ENCODE measurements around the gene SLC37A4. TPM values are rescaled to one million over a fixed set of nuclear protein-coding genes. Genes with fewer than 3 reads are reported as not detected.

The SLC37A4 gene
- total and polyA plus RNA-seq, 2 of the 13 experiments (the other 11 are each of a cell fraction or from before 2014, with no cell fraction given), result 43.0 to 56.1 TPM

GRCh38 chr11:119067371-119068222 lies 36.9 kb upstream of the SLC37A4 start, which contains the start of gene VPS11 (continued):
- no peak for TF ChIP-seq SRSF4 (IDR thresholded peaks at IDR 0.05; ENCODE audit: low read depth, low read length, poor library complexity, severe bottlenecking)
- no peak; the same call in 1 of the 2 replicates for TF ChIP-seq ZNF235 (CRISPR knock-in tag; IDR thresholded peaks at IDR 0.05; ENCODE audit: borderline replicate concordance)
- TF ChIP-seq ZMYM3 (CRISPR knock-in tag; IDR thresholded peaks at IDR 0.05), result no peak; the same call in 1 of the 2 replicates
- TF ChIP-seq, protein P1, sequence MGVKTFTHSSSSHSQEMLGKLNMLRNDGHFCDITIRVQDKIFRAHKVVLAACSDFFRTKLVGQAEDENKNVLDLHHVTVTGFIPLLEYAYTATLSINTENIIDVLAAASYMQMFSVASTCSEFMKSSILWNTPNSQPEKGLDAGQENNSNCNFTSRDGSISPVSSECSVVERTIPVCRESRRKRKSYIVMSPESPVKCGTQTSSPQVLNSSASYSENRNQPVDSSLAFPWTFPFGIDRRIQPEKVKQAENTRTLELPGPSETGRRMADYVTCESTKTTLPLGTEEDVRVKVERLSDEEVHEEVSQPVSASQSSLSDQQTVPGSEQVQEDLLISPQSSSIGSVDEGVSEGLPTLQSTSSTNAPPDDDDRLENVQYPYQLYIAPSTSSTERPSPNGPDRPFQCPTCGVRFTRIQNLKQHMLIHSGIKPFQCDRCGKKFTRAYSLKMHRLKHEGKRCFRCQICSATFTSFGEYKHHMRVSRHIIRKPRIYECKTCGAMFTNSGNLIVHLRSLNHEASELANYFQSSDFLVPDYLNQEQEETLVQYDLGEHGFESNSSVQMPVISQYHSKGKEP (CRISPR knock-in tag; IDR thresholded peaks at IDR 0.05), result peak; percentile 33; the same call in 1 of the 2 replicates
- TF ChIP-seq SIN3B (IDR thresholded peaks at IDR 0.05; ENCODE audit: low read length), result peak; percentile 90
- no peak for TF ChIP-seq TRAFD1 (CRISPR knock-in tag; IDR thresholded peaks at IDR 0.05; ENCODE audit: borderline replicate concordance)
- TF ChIP-seq MIXL1 (CRISPR knock-in tag; IDR thresholded peaks at IDR 0.05), result no peak
- TF ChIP-seq ZNF816 (CRISPR knock-in tag; IDR thresholded peaks at IDR 0.05; ENCODE audit: borderline replicate concordance), result no peak
- TF ChIP-seq SIN3A (IDR thresholded peaks at IDR 0.05; ENCODE audit: borderline replicate concordance, low read depth, low read length), result peak; percentile 91
- no peak for TF ChIP-seq PAX8 (CRISPR knock-in tag; IDR thresholded peaks at IDR 0.05; ENCODE audit: borderline replicate concordance)
- TF ChIP-seq NPAS2 (CRISPR knock-in tag; IDR thresholded peaks at IDR 0.05; ENCODE audit: borderline replicate concordance), result no peak
- no peak for TF ChIP-seq ZC3H13 (CRISPR knock-in tag; IDR thresholded peaks at IDR 0.05)
- TF ChIP-seq, protein P2, sequence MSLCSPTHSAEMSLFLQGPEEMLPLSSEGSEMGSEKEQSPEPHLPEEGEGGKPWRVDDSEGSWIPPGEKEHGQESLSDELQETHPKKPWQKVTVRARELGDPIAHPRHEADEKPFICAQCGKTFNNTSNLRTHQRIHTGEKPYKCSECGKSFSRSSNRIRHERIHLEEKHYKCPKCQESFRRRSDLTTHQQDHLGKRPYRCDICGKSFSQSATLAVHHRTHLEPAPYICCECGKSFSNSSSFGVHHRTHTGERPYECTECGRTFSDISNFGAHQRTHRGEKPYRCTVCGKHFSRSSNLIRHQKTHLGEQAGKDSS (CRISPR knock-in tag; IDR thresholded peaks at IDR 0.05; ENCODE audit: borderline replicate concordance, low read depth), result no peak
- TF ChIP-seq, protein P3, sequence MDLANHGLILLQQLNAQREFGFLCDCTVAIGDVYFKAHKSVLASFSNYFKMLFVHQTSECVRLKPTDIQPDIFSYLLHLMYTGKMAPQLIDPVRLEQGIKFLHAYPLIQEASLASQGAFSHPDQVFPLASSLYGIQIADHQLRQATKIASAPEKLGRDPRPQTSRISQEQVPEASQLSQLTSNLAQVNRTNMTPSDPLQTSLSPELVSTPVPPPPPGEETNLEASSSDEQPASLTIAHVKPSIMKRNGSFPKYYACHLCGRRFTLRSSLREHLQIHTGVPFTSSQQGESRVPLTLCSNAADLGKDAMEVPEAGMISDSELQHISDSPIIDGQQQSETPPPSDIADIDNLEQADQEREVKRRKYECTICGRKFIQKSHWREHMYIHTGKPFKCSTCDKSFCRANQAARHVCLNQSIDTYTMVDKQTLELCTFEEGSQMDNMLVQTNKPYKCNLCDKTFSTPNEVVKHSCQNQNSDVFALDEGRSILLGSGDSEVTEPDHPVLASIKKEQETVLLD (CRISPR knock-in tag; IDR thresholded peaks at IDR 0.05; ENCODE audit: low read depth), result no peak
- TF ChIP-seq ESRRA (CRISPR knock-in tag; IDR thresholded peaks at IDR 0.05; ENCODE audit: low read depth), result no peak
- TF ChIP-seq, protein P4, sequence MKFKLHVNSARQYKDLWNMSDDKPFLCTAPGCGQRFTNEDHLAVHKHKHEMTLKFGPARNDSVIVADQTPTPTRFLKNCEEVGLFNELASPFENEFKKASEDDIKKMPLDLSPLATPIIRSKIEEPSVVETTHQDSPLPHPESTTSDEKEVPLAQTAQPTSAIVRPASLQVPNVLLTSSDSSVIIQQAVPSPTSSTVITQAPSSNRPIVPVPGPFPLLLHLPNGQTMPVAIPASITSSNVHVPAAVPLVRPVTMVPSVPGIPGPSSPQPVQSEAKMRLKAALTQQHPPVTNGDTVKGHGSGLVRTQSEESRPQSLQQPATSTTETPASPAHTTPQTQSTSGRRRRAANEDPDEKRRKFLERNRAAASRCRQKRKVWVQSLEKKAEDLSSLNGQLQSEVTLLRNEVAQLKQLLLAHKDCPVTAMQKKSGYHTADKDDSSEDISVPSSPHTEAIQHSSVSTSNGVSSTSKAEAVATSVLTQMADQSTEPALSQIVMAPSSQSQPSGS (CRISPR knock-in tag; IDR thresholded peaks at IDR 0.05), result peak; percentile 78; the same call in 1 of the 2 replicates
- TF ChIP-seq KDM1A (CRISPR knock-in tag; IDR thresholded peaks at IDR 0.05), result no peak
- TF ChIP-seq FOXK2 (IDR thresholded peaks at IDR 0.05), result no peak
- TF ChIP-seq ZSCAN12 (CRISPR knock-in tag; IDR thresholded peaks at IDR 0.05), result no peak
- TF ChIP-seq MED1 (CRISPR knock-in tag; IDR thresholded peaks at IDR 0.05), result peak; percentile 60

Data from HepG2 (cell line).